ENCODE data around the gene PRSS56.

The PRSS56 gene

DNA sequence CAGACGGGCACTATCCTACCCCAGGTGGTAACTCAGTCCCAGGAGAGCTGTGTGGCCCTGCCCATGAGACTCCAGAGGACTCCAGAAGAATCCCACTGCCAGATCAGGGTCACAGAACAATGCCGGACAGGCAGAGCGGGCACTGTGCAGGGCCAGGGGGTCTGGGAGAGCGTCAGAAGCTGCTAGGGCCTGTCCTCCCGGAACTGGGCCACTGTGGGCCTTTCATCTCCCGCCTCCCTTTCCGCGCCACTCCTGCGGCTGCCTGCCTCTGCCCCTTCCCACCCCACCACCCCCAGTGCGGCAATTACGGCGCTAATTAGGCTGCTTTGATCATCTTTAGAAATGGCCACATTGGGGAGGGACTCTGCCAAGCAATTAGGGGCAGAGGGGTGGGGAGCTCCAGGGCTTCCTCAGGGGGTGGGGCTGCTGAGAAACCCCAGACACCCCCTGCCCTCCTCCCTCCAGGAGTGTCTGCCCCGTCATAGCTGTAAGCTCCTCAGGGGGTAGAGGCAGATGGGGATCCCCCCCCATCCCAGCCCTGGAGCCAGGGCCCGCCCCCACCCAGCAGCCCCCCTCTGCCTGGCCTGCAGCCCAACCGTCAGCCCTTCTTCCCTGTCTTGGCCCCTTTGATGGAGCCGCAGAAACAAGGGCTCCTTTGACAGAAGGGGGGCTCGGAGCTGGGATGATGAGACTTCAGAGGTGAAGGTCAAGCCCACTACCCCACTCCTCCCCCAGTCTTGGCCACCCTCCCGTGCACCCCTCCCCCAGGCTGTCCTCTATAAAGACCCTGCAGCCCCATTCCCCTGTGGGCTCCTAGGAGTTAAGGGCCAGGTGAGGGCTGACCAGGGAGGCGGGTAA lies at the start of gene PRSS56:
Gene PRSS56, plus strand, starts transcription at position 808 of the 858 bp plus-strand sequence. CDS start 211 bp downstream, outside the sequence.
- no peak for DNase-seq (ENCODE audit: low spot score)

DNA sequence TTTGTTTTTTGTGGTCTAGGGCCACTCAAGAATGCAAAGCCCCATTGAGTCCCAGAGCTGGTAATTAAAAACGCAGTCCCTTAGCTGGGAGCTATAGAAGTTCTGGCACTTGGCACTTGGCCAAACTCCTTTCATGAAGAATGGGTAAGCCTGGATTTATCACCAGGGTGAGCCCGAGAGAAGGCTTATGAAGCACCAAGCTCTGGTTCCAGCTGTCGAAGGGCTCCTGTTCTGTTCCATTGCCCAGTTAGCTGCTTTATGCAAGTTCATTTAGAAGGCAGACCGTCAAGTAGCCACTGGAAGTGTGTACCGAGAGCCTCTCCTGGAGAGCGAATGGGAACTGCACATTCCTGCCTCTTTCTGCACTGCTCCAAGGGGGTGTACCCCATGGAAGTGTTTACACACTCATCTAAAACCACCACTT lies 46.7 kb upstream of the PRSS56 start:
- no peak for DNase-seq (ENCODE audit: low spot score)

DNA sequence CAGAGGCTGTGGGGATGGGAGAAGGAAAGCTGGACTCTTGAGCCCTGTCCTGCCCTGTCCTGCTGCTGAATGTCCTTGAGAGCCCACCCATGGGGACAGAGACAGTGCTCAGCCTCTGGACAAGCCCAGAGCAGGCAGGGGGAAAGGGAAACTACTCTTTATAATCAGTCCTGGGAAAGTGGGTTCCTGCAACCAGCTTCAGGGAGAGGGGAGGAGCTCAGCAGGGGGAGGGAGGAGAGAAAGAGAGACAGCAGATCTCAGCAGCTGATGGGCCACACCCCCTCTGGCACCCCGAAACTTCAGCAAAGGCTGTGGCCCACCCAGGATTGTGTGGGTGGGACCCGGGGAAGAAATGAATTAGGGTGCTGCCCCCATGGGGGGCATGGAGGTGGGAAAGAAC lies 44.1 kb upstream of the PRSS56 start:
- DNase-seq (ENCODE audit: low spot score), result no peak

DNA sequence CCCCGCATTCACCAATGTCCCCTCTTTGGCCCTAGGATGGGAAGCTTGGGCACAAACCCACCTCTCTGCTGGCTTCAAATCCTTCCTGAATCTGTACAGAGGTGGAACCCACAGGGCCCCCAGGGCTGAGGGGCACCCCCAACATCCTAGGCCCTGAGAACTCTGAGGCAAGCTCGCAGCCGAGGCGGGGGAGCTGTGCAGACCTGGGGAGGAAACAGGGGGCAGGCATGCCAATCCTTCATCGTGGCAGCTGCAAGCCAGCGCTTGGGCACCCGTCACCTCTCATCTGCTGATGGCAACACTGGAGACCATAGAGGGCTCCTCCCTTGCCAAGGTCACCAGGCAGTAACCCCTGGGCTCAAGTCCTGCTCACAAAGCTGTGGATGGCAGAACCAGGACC lies 43.4 kb upstream of the PRSS56 start:
- DNase-seq (ENCODE audit: low spot score), result no peak

DNA sequence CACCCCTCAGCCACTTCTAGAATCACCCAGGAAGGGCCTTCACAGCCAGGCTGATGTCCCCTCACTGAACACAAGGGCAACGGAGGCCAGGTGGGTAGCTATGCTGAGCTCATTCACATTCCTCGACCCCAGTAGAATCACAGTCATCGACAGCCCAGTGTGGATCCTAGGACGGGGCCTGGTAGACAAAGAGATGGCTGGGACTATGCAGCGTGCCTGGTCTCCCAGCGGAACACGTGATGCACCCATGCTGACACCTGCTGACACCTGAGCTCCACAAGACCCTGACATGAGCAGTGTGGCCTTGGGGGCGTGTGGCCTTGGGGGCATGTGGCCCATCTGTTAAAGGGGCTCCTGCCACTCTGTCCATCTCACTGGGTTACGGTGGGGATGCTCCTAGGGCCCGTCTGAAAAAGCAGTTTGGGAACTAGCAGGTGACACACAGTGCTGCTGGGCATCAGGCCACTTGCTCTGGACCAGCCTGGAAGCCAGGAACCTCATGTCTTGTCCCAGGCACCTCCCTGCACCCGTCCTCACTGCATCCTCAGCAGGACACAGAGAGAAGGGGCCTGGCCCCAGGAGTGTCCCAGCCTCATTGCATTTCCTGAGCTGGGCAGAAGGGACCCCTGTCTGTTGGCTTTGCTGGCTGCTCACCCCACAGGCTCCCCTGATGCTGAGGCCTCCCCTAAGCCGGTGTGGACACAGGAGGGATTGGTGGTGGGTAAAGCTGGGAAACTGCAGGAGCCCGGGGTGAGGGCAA lies 42.3 kb upstream of the PRSS56 start:
- no peak for DNase-seq (ENCODE audit: low spot score)

DNA sequence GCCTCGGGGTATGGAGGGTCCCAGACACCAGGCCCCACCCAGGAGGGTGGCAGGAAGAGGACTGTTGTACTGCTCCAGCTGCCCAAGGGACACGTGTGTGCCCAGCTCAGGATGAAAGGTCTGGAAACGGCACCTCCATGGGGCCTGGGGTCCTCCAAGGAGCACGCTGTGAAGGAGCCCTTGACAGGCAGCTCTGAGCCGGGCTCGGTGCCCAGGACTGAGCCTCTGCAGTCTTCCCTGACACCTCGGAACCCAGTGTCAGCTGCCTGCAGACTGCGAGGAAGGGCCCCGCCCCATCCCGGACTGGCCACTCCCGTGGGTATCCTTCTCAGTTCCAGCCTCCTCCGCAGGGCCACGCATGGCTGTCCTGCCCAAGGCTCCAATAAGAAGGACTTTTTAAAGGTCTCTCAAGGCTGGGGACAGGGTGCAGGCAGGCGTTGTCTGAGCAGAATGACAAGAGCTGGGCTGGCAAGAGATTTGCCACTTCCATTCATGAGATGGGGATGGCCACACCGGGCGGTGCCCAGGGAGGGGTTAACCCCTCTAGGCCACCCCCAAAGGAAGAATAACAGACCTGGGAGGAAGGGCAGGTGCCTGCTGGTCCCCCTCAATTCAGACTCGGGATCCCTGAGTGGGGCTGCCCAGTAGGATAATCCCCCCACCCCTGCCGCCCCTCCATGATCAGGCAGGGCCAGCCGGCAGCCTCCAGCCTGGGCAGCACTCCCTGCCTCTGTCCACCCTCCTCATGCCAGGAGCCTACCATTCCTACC lies 41.4 kb upstream of the PRSS56 start:
- DNase-seq (ENCODE audit: low spot score), result no peak

DNA sequence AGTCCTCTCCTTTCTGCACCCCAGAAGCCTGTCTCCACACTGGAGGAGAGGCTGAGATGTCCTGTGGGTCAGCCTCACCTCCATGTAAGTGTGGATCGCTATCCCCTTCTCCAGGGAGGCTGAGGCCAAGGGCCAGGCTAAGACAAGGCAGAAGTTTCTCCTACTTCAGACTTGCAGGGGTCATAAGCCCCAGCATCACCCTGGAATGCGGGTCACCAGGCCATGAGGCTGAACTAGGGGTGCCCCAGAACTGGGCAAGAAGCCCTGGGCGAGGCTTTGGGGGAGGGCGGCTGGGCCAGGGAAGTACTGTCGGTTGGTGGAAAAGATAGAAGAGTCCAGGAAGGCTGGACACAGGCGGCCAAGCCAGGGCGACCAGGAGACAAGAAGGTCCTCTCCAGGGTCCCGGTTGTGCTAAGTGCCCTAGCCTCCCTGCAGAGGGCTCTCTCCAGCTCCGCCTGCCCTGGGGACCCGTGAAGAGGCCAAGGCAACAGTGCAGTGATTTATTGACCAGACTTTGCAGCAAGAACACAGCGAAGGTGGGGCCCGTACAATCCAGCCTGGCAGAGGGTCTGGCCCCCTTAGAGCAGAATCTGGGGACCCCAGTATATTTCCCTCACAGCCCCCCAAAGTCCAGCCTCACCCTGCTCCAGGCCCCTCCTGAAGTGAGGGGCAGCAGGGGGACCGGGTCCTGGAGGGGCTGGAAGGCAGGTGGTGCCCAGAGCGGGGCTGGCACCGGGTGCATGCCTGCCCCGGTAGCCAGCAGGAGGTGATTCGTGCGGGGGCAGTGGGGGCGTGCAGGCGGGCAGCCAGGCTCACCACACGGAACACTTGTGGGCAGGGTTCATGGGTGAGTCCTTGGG lies 40.6 kb upstream of the PRSS56 start:
- DNase-seq (ENCODE audit: low spot score), result no peak

DNA sequence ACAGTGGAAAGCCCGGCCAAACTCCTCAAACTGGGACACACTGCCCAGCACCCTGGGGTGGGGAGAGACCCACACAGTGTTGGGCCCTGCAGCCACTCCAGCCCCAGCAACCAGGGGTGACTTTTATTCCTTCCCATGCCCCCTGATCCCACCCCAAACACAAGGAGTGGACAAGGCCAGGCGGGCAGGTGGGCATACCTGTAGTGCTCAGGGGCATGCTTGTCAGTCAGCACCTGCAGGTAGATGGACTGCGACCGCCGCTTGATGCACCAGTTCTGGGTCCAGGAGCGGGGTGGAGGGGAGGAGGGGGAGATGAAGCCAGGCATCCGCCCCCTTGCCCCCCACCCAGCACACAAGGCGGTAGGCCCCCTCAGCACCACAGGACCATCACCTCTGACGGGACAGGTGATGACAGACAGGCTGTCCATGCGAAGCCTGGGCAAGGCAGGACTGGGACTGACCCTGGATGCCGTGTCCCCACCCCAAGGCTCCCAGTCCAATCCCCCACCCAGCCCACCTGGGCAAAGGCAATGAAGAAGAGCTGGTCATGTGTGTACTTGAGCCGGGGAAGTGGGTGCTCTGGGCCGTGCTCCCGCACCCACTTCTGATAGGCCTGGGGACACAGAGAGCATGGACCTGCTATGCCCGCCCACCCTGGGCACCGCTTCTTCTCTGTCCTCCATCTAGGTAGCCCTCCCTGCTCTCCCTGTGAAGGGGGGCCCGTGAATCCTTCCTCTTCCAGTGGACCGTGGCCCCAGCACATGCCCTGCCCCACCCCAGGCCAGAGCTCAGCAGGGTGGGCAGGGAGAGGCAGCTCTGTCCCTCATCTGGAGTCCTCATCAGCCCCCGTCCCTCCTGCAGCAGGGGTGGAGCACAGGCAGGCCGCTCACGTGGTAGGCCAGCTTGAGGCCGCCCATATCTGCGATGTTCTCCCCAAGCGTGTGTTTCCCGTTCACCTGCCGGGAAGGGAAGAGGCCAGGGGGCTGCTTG lies 39.7 kb upstream of the PRSS56 start:
- no peak for DNase-seq (ENCODE audit: low spot score)

DNA sequence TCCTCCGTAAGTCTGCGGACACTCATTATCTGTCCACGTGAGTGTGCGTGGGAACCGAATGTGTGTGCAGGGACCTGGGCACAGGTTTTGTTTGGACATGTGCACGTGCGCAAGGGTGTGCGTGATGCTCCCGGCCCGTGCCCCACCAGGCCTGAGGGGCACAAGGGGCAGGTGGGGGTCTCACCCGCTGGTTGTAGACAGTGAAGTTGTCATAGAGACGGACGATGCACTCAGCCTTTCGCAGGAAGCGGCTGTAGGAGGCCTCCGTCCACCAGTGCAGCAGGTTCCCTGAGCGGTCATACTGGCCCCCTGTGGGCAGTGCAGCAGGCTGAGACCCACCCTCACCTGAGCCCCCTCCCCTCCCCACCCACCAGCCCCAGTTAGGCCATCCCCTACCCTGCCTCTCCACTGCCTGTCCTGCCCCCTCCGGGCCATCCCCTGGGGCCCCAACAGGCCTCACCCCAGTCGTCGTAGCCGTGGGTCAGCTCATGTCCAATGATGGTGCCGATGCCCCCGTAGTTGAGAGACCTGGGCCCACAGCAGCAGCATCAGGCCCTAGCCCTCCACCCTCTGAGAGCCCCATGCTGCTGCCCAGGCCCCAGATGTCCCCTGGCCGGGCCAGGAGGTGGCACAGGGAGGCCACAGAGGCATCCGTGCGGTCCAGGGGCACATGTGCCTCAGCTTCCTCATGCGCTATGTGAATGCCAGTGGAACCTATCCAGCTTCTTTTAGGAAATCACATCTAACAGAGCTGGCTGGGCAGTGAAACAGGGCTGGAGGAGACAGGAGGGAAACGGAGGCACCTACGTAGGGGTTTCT lies 38.7 kb upstream of the PRSS56 start:
- DNase-seq (ENCODE audit: low spot score), result no peak

DNA sequence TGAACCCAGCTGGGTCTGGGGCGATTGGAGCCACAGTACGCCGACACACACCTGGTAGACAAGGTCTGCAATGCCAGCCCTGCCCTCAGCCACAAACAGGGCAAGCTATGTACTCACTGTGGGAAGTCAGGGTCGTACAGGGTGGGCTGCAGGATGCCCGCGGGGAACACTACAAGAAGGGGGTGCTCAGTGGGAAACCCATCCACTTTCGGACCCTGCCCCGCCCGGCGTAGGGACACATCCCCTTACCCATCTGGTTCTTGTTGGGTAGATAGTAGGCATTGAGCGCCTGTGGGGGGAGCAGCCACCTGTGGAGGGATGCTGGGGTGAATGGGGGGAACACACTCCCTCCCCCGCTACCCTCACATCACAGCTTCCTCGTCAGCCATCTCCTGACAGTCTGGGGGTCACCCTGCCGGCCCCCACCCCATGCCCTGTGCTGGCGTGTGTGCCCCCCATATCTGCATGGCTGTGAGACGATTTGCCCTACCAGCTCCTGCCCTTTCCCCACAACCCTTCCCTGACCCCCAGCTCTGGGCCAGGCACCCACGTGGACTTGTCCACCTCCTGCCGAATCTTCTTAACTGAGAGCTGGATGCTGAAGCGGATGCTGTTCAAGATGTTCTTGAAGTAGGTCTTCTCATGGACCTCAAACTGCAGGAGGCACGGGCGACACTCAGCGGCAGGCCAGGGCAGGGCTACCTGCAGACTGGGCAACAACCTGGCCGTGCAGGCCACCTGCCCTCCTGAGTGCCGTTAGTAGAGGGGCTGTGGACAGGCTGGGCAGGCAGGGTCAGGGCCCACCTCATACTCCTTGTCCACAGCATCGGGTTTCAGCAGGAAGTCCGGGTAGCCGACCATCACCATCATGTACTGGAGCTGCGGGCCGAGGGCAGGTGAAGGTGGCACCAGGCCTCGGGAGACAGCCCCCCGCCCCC lies 37.6 kb upstream of the PRSS56 start:
- DNase-seq (ENCODE audit: low spot score), result no peak

DNA sequence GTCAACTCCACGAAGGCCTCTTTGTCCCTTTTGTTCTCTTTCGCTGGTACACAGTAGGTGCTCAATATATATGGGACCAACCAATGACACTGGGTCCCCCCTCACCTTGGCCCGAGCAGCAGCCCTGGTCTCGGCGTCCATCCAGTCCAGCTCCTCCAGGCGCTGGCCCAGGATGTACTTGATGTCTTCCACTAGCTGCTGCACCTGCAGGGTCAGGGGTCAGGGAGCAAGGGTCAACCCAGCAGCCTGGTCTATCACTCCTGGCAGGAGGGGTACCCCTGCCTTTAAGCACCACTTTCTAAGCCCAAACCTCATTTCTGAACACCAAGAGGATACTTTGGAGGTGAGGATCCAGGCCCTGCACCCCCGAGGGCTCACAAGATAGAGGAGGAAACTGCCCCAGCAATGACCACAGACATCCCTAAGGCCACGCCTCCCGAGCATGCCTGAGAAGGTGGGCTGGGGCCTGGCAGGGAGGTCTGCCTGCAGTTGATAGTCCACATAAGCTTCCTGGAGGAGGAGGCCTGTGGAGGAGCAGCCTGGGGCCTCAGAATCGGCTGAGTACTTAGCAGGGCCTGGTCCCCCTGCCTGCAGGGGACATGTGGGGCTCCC lies 36.8 kb upstream of the PRSS56 start:
- no peak for DNase-seq (ENCODE audit: low spot score)

DNA sequence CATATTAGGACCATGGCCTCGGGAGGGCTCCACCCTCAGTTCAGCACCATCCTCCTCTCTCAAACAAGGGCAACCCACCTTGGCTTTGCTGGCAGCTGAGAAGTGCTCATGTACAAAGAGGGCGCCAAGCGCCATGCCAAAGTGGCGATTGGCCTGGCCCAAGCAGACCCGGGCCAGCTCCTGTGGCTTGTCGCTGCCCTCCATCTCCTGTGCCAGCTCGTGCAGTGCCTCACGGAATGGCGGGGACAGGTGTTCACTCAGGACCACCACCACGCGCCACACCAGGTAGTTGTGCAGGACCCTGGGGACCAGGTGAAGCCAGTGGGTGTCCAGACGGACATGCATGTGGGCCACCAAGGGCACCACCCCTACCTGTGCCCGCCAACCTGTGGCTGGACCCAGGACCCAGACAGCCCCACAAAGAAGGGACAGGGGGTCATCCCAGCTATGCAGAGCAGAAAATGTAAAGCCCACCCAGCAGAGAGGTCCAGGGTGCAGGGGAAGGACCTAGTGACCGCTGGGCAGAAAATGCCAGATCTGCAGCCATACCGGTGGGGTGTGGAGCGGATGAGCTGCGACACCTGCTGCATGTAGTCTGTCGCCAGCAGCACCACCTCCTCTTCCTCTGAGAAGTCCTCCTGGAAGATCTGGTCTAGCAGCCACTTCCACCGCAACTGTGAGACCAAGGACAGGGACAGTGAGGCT lies 36.1 kb upstream of the PRSS56 start:
- DNase-seq (ENCODE audit: low spot score), result no peak

DNA sequence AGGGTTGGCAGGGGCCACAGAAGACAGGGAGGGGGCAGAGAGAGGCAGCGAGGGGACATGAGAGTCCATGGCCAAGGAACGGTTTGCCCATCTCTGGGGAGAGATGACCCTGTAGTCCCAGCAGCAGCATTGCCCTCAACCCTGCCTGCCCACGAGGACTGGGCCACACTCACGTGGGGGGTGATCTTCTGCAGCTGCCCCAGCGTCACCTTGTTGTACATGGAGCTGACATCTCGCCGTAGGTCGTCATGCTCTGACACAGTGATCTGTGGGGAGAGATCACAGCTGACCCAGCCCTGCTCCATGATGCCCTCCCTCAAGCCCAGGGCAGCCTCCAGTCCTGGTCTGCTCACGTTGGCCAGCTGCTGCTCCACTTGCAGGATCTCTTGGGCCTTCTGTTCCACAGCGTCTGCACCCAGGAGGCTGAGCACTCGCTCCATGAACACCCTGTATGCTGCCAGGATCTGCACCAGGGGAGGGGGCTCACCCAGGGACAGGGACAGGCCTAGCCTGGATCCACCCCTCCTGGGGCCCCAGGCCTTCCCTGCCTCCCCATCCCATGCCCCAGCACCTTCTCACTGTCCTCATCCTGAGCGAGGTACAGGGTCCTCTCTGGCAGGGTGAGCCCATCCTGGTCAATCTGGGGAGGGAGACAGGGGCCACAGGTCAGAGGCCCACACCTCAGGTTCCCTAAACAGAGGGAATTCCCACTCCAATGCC lies 35.4 kb upstream of the PRSS56 start:
- no peak for DNase-seq (ENCODE audit: low spot score)

DNA sequence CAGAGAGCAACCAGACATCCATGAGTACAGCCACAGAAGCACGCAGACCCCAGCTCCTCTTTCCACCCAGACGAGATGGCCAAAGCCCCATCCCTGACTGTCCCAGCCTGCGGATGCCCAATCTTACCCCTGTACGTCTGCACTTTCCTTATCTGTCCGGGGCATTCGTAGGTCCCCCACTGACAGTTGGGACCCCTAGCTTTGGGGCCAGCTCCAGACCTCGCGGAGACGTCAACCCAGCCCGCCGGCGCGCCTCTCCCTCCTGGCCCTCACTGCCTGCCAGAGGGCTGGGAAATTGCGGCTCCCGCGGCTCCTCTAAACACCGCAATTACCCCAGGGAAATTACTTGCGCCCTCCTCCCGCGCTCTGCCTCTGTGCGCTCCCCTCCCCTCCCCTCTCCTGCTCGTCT lies 34.8 kb upstream of the PRSS56 start:
- DNase-seq (ENCODE audit: low spot score), result no peak

DNA sequence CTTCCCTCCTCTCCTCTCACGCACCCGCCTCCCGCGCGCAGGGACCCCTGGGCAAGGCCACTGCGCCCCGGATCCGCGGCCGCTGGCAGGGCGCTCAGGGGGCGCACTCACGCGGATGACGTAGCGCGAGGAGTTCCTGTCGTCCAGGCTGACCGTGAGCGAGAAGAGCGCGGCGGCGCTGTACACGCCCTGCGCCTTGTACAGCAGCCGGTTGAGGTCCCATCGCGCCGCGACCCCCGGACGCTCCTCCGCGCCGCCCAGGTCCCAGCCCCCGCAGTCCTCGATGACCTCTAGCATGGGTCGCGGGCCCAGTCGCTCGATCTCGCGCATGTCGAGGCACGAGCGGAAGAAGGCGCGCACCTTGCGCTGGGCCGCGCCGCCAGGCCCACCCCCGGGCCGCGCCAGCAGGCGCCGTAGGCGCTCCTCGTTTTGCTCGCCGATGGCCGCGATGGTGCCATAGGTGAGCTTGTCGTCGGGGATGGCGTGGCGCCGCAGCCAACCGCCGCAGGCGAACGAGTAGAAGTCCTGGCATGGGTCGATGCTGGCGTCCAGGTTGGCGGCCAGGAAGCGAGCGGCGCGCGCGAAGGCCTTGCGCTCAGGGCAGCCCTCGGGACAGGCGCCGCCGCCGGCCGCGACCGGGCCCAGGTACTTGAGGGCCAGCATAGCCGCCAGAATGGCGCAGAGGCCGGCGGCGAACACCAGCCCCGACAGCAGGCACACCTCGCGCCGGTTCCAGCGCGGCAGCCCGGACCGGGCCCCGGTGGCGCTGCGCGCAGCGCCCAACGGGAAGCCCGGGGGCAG lies 34.2 kb upstream of the PRSS56 start:
- DNase-seq (ENCODE audit: low spot score), result no peak
